GM21619 (cell line): ENCODE results near the gene C20orf204.
"Not testable (repeated sequence)": the region's sequence is repeated elsewhere in the genome, so short reads cannot be mapped to it uniquely, and the experiment has no call there.

Experiments
- ATAC-seq: cut with Tn5 transposase; IDR thresholded peaks from one replicate; pipeline ENCODE4 v1.9.1; 2021; ENCODE audit not compliant: unreplicated experiment

The C20orf204 gene, protein sequence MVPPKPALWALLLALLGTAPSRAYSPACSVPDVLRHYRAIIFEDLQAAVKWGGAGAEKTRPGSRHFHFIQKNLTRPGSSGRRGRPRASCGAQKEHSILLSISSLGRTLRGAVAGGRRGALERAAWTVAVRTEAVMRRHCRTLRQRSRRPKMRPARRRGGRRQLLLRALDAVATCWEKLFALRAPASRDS

DNA sequence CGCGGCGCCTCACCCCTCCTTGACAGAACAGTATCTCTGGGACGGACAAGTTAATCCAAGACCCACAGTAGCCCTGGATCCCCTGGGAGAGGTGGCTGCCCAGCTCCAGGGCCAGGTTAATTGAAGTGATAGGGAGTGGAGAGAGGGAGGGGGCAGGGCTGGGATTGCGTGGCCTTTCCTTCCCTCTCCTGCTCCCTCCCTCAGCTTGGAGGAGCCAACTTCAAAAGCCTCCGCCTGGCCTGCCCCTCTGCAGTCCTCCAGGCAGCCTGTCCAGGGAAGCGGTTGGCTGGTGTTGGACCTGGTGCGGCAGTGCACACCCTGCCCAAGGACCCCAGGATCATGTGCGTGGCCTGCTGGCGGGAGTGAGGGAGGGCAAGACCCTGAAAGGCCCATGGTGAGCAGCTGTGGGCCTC lies at the start of gene C20orf204:
Gene C20orf204 (plus strand): TSS at position 250 of the 413 bp plus-strand sequence. CDS start 142 bp downstream, at position 392.
- ATAC-seq, result no peak

DNA sequence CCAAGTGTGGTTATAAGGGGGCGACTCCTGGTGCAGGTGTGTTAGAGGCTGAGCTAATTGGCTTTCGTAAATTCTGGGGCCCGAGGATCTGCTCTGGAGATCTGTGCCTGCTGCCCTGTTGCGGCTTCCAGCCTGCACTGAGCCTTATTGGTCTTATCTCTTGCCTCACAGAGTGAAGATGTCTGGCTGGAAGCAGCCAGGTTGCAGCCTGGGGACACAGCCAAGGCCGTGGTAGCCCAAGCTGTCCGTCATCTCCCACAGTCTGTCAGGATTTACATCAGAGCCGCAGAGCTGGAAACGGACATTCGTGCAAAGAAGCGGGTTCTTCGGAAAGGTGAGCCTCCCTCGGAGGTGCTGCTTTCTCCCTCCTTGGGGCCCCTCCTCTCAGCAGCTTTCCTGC lies 35.1 kb upstream of the C20orf204 start:
- no peak for ATAC-seq

DNA sequence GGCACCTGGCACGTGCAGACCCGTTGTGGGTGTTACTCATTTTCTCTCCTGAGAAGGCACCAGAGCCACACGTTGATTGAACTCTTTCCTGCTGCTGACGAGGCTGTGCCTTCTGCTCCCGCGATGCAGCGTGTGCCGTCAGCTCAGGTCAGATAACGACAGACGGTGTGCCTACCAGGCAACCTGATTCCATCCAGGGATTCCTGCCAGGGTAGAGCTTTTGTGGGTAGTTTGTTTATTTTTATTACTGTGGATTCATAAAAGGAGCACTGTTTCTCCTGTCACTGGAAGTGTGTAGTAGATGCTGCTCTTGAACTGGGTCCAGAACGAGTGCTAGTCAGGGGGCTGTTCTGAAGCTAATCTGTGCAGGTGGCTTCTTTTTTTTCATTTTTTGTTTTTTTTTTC lies 34.4 kb upstream of the C20orf204 start:
- ATAC-seq, result no peak

DNA sequence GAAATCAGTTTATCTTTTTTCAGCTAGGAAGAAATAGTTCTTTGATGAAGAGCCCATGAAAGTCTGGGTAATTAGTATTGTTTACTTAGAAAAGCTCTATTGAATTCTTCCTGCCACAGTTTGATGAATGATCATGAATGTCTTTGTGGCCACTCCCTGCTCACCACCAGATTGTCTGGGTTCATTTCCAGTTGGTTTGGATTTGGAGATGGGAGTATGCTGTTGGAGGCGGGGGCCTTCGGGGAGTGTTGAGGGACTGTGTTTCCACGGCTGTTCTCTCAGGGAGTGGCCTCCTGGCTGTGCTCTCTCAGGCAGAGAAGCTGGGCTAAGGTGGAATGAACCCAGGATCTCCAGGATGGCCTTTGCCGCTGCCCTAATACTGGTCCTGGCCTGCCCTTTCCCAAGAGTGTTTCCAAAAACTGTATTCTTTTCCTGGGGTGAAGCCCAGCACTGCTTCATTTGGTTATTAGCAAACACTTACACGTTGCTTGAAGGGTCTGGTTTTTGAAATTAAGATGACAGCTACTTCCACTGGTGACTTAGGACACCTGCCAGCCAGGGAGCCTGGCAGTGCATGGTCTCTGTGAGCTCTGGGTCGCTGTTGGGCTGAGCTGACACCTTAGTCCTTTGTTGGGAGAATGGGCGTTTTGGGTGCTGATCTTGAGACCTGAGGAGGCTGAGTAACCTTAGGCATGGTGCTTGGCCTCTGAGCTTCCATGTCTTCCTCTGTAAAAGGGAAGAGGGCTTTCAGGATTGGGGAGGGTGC lies 31.8 kb upstream of the C20orf204 start:
- ATAC-seq, result no peak

- ATAC-seq, result no peak
Measured at GRCh38 chr20:64005394-64005793, 30.6 kb upstream of the C20orf204 start.

- no peak for ATAC-seq
Measured at GRCh38 chr20:64006490-64006889, 29.5 kb upstream of the C20orf204 start.

GRCh38 chr20:64006902-64007301 lies 29.1 kb upstream of the C20orf204 start:
- ATAC-seq, result no peak

DNA sequence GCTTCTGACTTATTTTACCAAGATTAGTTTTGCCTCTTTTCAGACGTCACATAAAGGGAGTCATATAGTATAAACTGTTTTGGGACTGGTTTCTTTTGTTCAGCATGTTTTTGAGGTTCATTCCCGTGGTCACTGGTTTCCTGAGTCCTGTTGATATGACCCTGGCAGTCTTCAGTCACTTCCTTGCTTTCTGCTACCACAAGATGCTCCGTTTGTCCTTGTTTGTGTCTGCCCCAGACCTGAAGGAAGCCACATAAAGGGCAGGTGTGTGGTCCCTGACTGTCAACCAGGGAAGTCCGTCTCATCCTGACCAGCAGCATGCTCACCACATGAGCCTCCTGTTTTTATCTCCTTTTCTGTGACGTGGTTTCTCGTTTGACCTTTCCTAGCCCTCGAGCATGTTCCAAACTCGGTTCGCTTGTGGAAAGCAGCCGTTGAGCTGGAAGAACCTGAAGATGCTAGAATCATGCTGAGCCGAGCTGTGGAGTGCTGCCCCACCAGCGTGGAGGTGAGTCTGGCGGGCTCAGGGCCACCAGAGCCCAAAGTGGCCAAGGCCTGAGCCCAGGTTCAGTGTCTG lies 26.1 kb upstream of the C20orf204 start:
- no peak for ATAC-seq

GRCh38 chr20:64010711-64011237 lies 25.2 kb upstream of the C20orf204 start:
- ATAC-seq, result no peak

- ATAC-seq, result no peak
Measured at GRCh38 chr20:64011366-64011779, 24.6 kb upstream of the C20orf204 start.

DNA sequence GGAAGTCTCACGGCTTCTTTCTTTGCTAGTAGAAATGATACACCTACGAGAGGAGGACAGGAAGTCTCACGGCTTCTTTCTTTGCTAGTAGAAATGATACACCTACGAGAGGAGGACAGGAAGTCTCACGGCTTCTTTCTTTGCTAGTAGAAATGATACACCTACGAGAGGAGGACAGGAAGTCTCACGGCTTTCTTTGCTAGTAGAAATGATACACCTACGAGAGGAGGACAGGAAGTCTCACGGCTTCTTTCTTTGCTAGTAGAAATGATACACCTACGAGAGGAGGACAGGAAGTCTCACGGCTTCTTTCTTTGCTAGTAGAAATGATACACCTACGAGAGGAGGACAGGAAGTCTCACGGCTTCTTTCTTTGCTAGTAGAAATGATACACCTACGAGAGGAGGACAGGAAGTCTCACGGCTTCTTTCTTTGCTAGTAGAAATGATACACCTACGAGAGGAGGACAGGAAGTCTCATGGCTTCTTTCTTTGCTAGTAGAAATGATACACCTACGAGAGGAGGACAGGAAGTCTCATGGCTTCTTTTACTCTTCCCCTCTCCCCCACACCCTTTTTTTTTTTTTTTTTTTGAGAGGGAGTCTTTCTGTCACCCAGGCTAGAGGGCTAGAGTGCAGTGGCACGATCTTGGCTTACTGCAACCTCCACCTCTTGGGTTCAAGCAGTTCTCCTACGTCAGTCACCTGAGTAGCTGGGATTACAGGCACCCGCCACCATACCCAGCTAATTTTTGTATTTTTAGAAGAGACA lies 23.4 kb upstream of the C20orf204 start:
- not testable (repeated sequence) for ATAC-seq

DNA sequence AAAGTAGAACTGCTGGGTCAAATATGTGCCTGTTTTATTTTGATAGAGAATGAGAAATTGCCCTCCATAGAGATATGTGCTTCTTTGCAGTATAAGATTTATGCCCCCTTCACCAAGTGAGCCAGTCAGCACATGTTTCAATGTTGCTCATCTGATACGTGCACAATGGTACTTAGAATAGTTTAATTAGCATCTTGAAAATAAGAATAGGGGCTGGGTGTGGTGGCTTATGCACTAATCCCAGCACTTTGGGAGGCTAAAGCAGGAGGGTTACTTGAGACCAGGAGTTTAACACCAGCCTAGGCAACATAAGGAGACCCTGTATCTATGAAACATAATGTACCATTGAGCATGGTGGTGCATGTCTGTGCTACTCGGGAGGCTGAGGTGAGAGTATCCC lies 20.3 kb upstream of the C20orf204 start:
- no peak for ATAC-seq

DNA sequence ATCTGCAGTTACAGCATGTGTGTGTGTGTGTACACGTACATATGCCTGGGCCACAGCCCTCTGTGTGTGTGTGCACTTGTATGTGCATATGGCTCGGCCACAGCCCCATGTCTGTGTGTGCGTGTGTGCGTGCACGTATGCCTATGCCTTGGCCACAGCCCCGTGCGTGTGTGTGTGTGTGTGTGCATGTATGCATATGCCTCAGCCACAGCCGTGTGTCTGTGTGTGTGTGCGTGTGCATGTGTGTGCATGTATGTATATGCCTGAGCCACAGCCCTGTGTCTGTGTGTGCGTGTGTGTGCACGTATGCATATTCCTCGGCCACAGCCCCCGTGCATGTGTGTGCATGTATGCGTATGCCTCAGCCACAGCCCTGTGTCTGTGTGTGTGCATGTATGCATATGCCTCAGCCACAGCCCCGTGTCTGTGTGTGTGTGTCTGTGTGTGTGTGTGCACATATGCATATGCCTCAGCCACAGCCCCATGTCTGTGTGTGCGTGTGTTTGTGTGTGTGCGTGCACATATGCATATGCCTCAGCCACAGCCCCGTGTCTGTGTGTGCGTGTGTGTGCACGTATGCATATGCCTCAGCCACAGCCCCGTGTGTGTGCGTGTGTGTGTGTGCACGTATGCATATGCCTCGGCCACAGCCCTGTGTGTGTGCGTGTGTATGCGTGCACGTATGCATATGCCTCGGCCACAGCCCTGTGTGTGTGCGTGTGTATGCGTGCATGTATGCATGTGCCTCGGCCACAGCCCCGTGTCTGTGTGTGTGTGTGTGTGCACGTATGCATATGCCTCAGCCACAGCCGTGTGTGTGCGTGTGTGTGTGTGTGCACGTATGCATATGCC lies 14.6 kb upstream of the C20orf204 start:
- ATAC-seq, result no peak

DNA sequence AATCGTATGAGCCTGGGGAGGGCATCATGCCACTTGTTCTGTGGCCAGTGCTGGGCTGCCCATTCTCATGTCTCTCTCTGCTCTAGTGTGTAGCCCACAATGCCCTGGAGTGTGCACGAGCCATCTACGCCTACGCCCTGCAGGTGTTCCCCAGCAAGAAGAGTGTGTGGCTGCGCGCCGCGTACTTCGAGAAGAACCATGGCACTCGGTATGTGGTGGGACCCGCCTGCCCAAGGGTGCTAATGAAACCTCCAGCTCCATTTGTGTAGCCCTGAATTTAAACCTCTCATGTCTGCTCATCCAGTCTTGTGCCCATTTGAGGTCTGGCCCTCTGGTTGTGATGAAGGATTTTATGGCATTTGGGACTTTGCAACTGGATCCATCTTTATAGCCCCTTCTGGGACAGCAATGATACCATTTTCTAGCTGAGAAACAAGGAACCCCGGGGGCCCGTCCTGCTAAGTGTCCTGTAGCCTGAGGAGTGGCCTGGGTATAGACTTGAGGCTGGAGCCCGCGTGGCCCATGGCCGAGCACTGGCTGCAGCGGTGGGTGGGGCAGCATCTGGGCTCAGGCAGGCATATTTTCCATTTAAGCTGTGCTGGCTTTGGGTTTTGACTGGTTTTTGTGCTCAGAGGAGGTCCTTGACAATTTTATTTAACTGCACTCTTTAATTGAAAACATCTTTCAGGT lies 13.2 kb upstream of the C20orf204 start:
- ATAC-seq, result no peak

- ATAC-seq, result no peak
Measured at GRCh38 chr20:64023361-64024140, 12.4 kb upstream of the C20orf204 start.

GRCh38 chr20:64024141-64024990 lies 11.6 kb upstream of the C20orf204 start:
- no peak for ATAC-seq

- no peak for ATAC-seq
Measured at GRCh38 chr20:64025101-64025825, 10.7 kb upstream of the C20orf204 start.
